H1 (cell line): ENCODE measurements around the gene C2orf92. TPM values are rescaled to one million over a fixed set of nuclear protein-coding genes. Genes with fewer than 3 reads are reported as not detected.

Experiments used
- CHD7 ChIP-seq: fragments of 300-600 bp; sonication (generic); IDR thresholded peaks from 2 replicates; pipeline ENCODE4 v1.7.1; 2012; ENCODE audit warnings: low read length, moderate library complexity, mild to moderate bottlenecking, inconsistent platforms; ENCODE audit not compliant: insufficient replicate concordance
- MAFK ChIP-seq: IDR thresholded peaks from 2 replicates; pipeline ENCODE4 v1.6.1; 2012; ENCODE audit warnings: low read depth, mild to moderate bottlenecking, improper control_type of control experiment, low read length
- RBBP5 ChIP-seq: IDR thresholded peaks from 2 replicates; pipeline ENCODE4 v1.7.1; 2012; ENCODE audit warnings: low read depth, mild to moderate bottlenecking, inconsistent platforms, low read length, moderate library complexity, borderline replicate concordance
- RXRA ChIP-seq: IDR thresholded peaks from 2 replicates; pipeline ENCODE4 v1.6.1; 2011; ENCODE audit warnings: low read depth, mild to moderate bottlenecking, low read length, moderate library complexity; ENCODE audit not compliant: insufficient read depth
- SP4 ChIP-seq: IDR thresholded peaks from 2 replicates; pipeline ENCODE4 v1.6.1; 2012; ENCODE audit warnings: low read length, inconsistent platforms
- TAF1 ChIP-seq: IDR thresholded peaks from 2 replicates; pipeline ENCODE4 v1.6.1; 2011; ENCODE audit warnings: mild to moderate bottlenecking, low read depth, low read length
- TBP ChIP-seq: IDR thresholded peaks from 2 replicates; pipeline ENCODE4 v1.6.1; 2011; ENCODE audit warnings: low read depth, low read length, improper control_type of control experiment
- polyA plus RNA-seq, 7 experiments: library from polyadenylated mRNA; depleted of rRNA in 3 of 7; stranded (reverse) in 5 of 7; unstranded in 2 of 7; fragments of >200 nt in 5 of 7; fragments of 200-250 nt in 2 of 7; gene quantifications; 1 replicate in 5 of 7; 2 replicates in 1 of 7; 4 replicates in 1 of 7; pipeline versions ENCODE4 v1.2.1 to v1.2.3, GENCODE V29; 2011 to 2013; ENCODE audit warnings: missing spikeins in 2 of 7, mixed read lengths in 2 of 7
- total RNA-seq: library from RNA; stranded (reverse); fragmentation: NEBNext Ultra II Directional; extraction: Animal tissue kit (Norgen Biotek cat#: 25700); gene quantifications from 2 replicates; pipeline ENCODE4 v1.2.1, GENCODE V29; 2021
- TF ChIP-seq, protein P1 (sequence below), 3 experiments: IDR thresholded peaks; 1 replicate in 2 of 3; 2 replicates in 1 of 3; pipeline versions ENCODE4 v1.5.1 to v1.6.1; 2011; ENCODE audit warnings: low read length in 3 of 3, mild to moderate bottlenecking in 3 of 3, inconsistent platforms in 2 of 3, low read depth in 1 of 3, moderate library complexity in 1 of 3; ENCODE audit not compliant: insufficient read depth in 1 of 3; ENCODE audit errors: control extremely low read depth in 1 of 3

The C2orf92 gene
- total and polyA plus RNA-seq, 2 of the 8 experiments (the other 6 are each of a cell fraction or from before 2014, with no cell fraction given), result 2.3 to 3.7 TPM

DNA sequence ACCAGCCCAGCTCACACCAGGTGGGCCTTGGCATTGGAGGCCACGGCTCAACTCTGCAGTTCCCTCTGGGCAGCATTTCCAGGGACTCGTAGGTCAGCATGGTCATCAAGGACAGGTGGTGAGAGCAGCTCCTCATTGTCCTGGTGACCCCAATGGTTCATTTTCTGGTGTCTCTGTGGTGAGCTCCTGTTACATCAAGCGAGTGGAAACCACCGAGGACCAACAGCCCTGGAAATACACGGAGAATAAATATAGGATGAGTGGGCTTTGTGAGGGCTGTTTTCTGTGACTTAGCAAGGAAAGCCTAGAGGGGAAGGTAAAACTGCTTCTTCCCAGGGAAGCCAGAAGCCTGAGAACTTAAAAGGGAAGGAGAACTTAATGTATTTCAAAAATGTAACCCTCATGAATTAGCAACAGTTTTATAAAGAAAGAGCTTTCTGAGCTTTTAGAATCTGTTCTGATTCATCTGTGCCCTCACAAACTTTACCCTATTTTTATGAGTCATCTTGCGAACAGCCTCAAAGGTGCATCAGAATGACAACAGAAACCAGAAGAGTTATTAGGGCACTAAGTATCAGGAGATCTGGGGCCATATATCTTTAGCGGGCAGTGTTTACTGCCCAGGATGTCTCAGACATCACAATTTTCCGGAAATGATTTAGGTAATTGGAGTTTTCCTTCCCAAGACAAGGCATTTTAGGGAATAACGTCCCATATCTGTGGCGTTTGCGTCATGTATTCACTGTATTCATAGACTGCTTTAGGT, 18.7 kb downstream of the C2orf92 start (continued):
- TF ChIP-seq, protein P1, sequence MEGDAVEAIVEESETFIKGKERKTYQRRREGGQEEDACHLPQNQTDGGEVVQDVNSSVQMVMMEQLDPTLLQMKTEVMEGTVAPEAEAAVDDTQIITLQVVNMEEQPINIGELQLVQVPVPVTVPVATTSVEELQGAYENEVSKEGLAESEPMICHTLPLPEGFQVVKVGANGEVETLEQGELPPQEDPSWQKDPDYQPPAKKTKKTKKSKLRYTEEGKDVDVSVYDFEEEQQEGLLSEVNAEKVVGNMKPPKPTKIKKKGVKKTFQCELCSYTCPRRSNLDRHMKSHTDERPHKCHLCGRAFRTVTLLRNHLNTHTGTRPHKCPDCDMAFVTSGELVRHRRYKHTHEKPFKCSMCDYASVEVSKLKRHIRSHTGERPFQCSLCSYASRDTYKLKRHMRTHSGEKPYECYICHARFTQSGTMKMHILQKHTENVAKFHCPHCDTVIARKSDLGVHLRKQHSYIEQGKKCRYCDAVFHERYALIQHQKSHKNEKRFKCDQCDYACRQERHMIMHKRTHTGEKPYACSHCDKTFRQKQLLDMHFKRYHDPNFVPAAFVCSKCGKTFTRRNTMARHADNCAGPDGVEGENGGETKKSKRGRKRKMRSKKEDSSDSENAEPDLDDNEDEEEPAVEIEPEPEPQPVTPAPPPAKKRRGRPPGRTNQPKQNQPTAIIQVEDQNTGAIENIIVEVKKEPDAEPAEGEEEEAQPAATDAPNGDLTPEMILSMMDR (IDR thresholded peaks at IDR 0.05; ENCODE audit: control extremely low read depth in 1 of 3, insufficient read depth in 1 of 3, low read depth in 1 of 3, low read length in 3 of 3), result no peak
- TF ChIP-seq TAF1 (no peak), RXRA (no peak), RBBP5 (no peak), TBP (no peak), MAFK (no peak), CHD7 (no peak), SP4 (no peak)
